Measurements from ENCODE around the gene CTRB1.
"Not testable (repeated sequence)": the region's sequence is repeated elsewhere in the genome, so short reads cannot be mapped to it uniquely, and the experiment has no call there.

Gene CTRB1

DNA sequence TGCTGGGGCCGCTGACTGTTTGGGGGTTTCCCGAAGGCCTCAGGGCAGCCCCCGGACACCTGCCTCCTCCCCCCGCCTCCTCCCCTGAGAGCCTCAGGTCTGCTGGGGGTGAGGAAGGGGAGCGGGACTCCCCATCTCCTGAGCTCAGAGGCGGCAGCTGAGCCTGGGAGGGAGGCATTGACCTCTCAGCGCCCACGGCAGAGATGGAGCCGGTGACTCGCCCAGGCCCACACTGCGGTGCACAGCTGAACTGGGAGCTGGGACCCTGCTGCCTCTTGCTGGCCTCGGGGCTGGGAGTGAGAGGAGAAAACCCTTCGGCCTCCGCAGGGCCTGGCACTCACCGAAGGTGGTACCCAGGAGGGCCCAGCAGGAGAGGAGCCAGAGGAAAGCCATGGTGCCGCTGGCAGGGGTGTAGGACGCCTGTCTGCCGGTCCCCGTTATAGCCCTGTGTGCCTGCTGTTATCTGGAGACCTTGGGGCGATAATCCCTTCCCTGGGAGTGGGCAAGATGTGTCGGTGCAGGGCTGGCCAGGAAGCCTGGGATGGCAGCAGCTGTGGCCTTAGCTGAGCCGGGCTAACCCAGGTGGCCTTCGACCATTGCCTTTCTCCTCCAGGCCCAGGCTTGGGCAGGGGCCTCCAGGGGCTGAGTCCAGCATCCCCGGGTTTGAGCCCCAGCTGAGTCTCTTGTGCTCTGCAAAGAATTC is 11.9 kb upstream of the CTRB1 start, which contains the start of gene CTRB2:
CTRB2 (minus strand) TSS at position 413 of the 703 bp plus-strand sequence; CDS start at position 393, 20 bp downstream.
- TF ChIP-seq POLR2A (IDR thresholded peaks at IDR 0.05; ENCODE audit: low read depth, low read length) (no peak), POLR2AphosphoS5 (IDR thresholded peaks at IDR 0.05; ENCODE audit: low read depth, low read length) (no peak), TAF1 (IDR thresholded peaks at IDR 0.05; ENCODE audit: borderline replicate concordance, low read depth, low read length) (no peak)
- DNase-seq (ENCODE audit: insufficient read length) (no peak), FAIRE-seq (no peak)

DNA sequence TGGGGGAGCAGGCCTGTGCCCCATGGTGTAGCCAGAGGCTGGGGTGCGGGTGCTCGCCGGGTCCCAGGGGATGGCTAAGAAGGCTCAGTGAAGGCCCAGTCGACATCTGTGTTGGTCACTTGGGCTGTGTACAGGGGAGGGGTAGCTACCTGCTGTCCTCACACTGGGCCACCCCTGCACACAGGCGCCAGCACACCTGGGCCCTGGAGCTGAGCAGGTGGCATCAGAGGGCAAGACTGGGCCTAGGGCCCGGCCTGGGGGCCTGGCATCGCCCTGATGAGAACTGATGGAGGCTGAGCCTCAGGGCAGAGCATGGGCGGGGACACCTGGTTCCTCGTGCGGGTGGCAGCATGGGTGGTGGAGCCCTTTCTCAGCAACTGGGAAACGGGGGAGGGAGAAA is 11.0 kb upstream of the CTRB1 start:
- FAIRE-seq (no peak), DNase-seq (ENCODE audit: insufficient read length) (no peak)
- no peak for TF ChIP-seq POLR2AphosphoS5 (IDR thresholded peaks at IDR 0.05; ENCODE audit: low read depth, low read length)
- TF ChIP-seq POLR2A (IDR thresholded peaks at IDR 0.05; ENCODE audit: low read depth, low read length), result no peak
- TF ChIP-seq TAF1 (IDR thresholded peaks at IDR 0.05; ENCODE audit: borderline replicate concordance, low read depth, low read length), result no peak

DNA sequence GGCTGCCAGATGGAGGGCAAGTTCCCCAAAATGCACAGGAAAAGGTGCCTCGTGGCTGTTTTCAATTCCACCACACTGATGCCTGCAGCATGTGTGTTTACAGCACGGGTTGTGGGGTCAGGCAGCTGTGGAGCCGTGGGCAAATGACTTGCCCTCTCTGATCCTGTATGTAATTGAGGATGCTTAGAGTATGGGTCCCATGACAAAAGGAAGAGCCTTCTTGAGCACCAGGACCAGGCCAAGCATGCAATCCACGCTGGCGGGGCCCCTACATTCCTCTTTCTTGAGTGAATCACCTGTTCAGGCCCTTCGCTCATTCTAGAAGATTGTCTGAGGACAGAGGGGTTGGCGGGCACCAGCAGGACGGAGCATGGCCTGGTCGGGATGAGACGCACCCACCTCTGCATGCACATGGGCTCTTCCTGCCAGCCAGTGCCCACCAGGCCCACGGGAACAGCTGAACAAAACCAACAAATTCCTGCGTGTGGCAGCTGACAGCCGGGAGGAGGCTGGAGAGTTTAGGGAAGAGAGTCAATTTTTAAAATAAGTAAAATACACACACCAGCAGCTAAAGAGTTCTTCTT is 10.5 kb upstream of the CTRB1 start:
- TF ChIP-seq POLR2AphosphoS5 (IDR thresholded peaks at IDR 0.05; ENCODE audit: low read depth, low read length) (no peak), TAF1 (IDR thresholded peaks at IDR 0.05; ENCODE audit: borderline replicate concordance, low read depth, low read length) (no peak), POLR2A (IDR thresholded peaks at IDR 0.05; ENCODE audit: low read depth, low read length) (no peak)
- no peak for FAIRE-seq

DNA sequence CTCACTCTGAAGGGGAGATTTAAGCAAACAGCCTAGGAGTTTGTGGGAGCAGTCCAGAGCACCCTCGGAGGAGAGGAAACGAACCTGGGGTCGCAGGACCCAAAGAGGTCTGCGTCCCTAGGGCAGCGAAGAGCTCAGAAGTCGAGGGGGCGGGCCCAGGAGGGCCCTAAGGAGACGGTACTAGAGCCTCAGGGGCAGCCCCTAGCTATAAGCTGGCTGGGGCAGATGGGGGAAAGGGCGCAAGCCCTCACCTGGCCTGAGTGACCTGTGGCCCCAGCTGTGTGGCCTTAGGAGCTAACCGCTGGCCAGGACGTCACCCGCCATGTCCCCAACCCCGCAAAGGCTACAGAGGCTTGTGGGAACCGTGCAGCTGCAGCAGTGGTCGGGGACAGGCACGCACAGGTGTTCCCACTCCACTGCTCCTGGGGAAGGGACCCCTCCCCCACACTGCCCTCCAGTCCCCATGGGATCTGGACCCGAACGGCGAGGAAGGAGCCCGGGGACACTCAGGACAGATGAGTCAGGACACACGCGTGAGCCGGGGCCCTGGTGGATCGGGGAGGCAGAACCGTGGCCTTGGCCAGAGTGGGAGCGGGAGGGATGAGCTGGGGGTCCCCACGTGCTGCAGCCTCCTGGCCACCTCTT is 9.8 kb upstream of the CTRB1 start:
- no peak for FAIRE-seq
- TF ChIP-seq POLR2AphosphoS5 (IDR thresholded peaks at IDR 0.05; ENCODE audit: low read depth, low read length) (no peak), TAF1 (IDR thresholded peaks at IDR 0.05; ENCODE audit: borderline replicate concordance, low read depth, low read length) (no peak), POLR2A (IDR thresholded peaks at IDR 0.05; ENCODE audit: low read depth, low read length) (no peak)
- no peak for DNase-seq (ENCODE audit: insufficient read length)

More for the DNA sequence above, 10.5 kb upstream of the CTRB1 start:
- no peak for DNase-seq (ENCODE audit: insufficient read length)

DNA sequence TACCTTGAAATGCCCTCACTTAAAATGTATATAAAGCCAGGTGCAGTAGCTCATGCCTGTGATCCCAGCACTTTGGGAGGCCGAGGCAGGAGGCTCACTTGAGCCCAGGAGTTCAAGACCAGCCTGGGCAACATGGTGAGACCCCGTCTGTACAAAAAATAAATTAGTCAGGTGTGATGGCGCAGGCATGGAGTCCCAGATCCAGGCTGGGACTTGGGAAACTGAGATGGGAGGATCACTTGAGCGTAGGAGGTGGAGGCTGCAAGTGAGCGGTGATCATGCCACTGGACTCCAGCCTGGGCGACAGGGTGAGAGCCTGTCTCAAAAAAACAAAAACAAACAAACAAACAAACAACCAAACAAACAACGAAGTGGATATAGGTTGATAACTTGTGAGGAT is 9.3 kb upstream of the CTRB1 start:
- not testable (repeated sequence) for DNase-seq (ENCODE audit: insufficient read length); FAIRE-seq

DNA sequence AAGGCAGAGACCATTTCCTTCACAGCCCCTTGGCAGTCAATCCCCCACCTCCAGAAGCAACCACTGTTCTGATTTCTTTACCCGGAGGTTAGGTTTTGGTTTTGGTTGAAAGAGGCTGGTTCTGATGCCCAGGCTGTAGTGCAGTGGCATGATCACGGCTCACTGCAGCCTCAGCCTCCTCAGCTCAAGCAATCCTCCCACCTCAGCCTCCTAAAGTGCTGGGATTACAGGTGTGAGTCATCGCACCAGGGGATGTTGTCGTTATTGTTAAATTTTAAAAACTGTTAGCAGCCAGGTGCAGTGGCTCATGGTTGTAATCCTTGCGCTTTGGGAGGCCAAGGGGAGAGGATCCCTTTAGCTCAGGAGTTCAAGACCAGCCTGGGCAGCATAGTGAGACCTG is 8.8 kb upstream of the CTRB1 start:
- TF ChIP-seq POLR2A (IDR thresholded peaks at IDR 0.05; ENCODE audit: low read depth, low read length) (no peak), POLR2AphosphoS5 (IDR thresholded peaks at IDR 0.05; ENCODE audit: low read depth, low read length) (no peak), TAF1 (IDR thresholded peaks at IDR 0.05; ENCODE audit: borderline replicate concordance, low read depth, low read length) (no peak)
- FAIRE-seq (no peak), DNase-seq (ENCODE audit: insufficient read length) (no peak)

DNA sequence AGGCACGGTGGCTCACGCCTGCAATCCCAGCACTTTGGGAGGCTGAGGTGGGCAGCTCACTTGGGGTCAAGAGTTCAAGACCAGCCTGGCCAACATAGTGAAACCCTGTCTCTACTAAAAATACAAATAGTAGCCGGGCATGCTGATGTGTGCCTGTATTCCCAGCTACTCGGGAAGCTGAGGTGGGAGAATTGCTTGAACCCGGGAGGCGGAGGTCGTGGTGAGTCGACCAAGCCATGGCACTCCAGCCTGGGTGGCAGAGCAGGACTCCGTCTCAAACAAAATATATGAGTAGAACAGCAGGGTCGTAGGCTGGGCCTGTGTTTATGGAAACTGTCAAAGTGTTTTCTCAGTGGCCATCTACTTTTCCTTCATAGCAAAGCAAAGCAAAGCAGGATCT is 7.5 kb upstream of the CTRB1 start:
- not testable (repeated sequence) for DNase-seq (ENCODE audit: insufficient read length); FAIRE-seq

DNA sequence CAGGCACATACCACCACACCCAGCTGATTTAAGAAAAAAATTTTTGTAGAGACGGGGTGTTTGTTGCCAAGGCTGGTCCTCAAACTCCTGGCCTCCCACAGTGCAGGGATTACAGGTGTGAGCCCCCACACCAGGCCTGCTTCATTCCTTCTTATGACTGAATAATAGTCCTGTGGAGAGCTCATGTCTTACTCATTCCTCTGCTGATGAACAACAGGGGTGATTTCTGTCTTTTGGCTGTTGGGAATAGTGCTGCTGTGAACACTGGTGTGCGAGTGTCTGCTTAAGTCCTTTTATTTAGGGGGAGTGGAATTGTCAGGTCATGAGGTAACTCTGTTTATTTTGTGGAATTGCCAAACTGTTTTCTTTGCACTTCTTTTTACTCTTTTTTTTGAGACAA is 2.7 kb upstream of the CTRB1 start:
- DNase-seq (ENCODE audit: insufficient read length) (no peak), FAIRE-seq (no peak)
- TF ChIP-seq TAF1 (IDR thresholded peaks at IDR 0.05; ENCODE audit: borderline replicate concordance, low read depth, low read length) (no peak), POLR2A (IDR thresholded peaks at IDR 0.05; ENCODE audit: low read depth, low read length) (no peak), POLR2AphosphoS5 (IDR thresholded peaks at IDR 0.05; ENCODE audit: low read depth, low read length) (no peak)

DNA sequence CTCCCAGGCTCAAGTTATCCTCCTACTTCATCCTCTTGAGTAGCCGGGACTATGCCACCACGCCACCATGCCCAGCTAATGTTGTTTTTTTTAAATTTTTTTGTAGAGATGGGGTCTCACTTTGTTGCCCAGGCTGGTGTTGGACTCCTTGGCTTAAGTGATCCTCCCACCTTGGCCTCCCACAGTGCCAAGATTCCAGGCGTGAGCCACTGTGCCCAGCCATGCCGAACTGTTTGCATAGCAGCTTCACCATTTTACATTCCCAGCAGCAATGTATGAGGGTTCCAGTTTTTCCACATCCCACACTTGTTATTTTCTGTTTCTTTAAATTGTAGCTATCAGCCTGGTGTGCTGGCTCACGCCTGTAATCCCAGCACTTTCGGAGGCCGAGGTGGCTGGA is 2.2 kb upstream of the CTRB1 start:
- TF ChIP-seq POLR2A (IDR thresholded peaks at IDR 0.05; ENCODE audit: low read depth, low read length) (no peak), POLR2AphosphoS5 (IDR thresholded peaks at IDR 0.05; ENCODE audit: low read depth, low read length) (no peak), TAF1 (IDR thresholded peaks at IDR 0.05; ENCODE audit: borderline replicate concordance, low read depth, low read length) (no peak)
- DNase-seq (ENCODE audit: insufficient read length) (no peak), FAIRE-seq (no peak)

DNA sequence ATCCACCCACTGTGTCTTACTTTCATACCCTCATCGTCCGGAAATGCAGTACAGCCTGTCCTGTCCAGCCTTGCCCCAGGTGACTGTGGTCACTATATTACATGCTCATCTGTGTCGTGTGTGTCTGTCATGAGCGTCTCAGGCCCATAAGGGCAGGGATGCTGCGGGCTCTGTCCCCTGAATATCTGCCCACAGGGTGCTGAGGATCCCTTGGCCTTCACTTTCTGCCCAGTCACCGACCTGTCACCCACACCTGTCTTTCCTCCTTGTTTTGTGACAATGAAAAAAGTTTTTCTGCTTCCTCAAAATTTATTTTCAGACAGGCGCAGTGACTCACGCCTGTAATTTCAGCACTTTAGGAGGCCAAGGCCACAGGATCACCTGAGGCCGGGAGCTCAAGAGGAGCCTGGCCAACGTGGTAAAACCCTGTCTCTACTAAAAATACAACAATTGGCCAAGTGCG is 1.4 kb upstream of the CTRB1 start:
- TF ChIP-seq TAF1 (IDR thresholded peaks at IDR 0.05; ENCODE audit: borderline replicate concordance, low read depth, low read length), result no peak
- no peak for TF ChIP-seq POLR2AphosphoS5 (IDR thresholded peaks at IDR 0.05; ENCODE audit: low read depth, low read length)
- TF ChIP-seq POLR2A (IDR thresholded peaks at IDR 0.05; ENCODE audit: low read depth, low read length), result no peak
- no peak for DNase-seq (ENCODE audit: insufficient read length)
- FAIRE-seq, result no peak

DNA sequence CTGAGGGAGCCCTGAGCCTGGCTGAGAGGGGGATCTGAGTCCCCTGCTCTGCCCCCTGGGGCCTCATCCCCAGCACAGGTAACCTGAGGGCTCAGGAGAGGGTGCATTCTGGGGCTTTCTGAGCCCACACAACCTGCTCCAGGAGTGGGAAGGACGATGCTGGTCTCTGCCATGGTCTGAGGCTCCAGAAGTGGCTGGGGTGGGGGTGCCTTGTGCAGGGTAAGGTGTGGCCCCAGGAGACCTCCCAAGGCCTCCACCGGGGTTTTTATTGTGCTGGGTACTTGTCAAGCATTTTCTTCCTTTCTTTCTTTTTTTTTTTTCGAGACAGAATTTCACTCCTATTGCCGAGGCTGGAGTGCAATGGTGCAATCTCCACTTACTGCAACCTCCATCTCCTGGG is 300 bp downstream of the CTRB1 start:
- no peak for TF ChIP-seq POLR2AphosphoS5 (IDR thresholded peaks at IDR 0.05; ENCODE audit: low read depth, low read length)
- TF ChIP-seq POLR2A (IDR thresholded peaks at IDR 0.05; ENCODE audit: low read depth, low read length), result no peak
- TF ChIP-seq TAF1 (IDR thresholded peaks at IDR 0.05; ENCODE audit: borderline replicate concordance, low read depth, low read length), result no peak
- no peak for DNase-seq (ENCODE audit: insufficient read length)
- FAIRE-seq, result peak; percentile 62

DNA sequence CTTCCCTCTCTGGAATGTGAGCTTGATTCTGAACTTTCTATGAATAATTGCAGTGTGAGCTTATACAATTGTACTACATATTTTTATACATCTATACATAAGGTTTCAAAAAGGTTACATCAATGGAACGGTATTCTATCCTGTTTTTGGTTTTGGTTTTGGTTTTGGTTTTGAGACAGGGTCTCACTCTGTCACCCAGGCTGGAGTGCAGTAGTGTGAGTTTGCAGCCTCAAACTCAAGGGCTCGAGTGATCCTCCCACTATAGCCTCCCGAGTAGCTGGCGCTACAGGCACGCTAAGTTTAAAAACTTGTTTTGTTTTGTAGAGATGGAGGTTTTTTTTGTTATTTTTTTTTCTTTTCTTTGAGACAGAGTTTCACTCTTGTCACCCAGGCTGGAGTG is 1.1 kb downstream of the CTRB1 start:
- FAIRE-seq (peak; percentile 74), DNase-seq (ENCODE audit: insufficient read length) (no peak)
- no peak for TF ChIP-seq POLR2AphosphoS5 (IDR thresholded peaks at IDR 0.05; ENCODE audit: low read depth, low read length)
- TF ChIP-seq POLR2A (IDR thresholded peaks at IDR 0.05; ENCODE audit: low read depth, low read length), result no peak
- TF ChIP-seq TAF1 (IDR thresholded peaks at IDR 0.05; ENCODE audit: borderline replicate concordance, low read depth, low read length), result no peak
